Stomach (tissue), 9 donors: ENCODE data around the gene C6orf89. TPM values are rescaled to one million over a fixed set of nuclear protein-coding genes. Genes with fewer than 3 reads are reported as not detected.

ENCODE experiments used
- DNase-seq, 2 donors: peaks; one replicate each; pipeline versions ENCODE4 v3.0.0 to v3.0.0-alpha.2; 2013 to 2019
- H3K27ac ChIP-seq, 5 donors: fragments of 200-600 bp in 4 of 5; sonication (generic) in 4 of 5; one replicate each; pipeline ENCODE4 v1.5.1; 2013 to 2019; ENCODE audit warnings: mild to moderate bottlenecking in 1 of 5, moderate library complexity in 1 of 5
- H3K27me3 ChIP-seq, 3 donors: fragments of 200-600 bp; sonication (generic); one replicate each; pipeline ENCODE4 v1.5.1; 2017 to 2019; ENCODE audit warnings: mixed run types in 1 of 3
- H3K36me3 ChIP-seq, 4 donors: fragments of 200-600 bp; sonication (generic); 1 replicate in 3 of 4; 2 replicates in 1 of 4; pipeline ENCODE4 v1.5.1; 2016 to 2019
- H3K4me1 ChIP-seq, 4 donors: fragments of 200-600 bp; sonication (generic); one replicate each; pipeline ENCODE4 v1.5.1; 2016 to 2019
- H3K4me3 ChIP-seq, 4 donors: fragments of 200-600 bp; sonication (generic) in 3 of 4; one replicate each; pipeline ENCODE4 v1.5.1; 2016 to 2019; ENCODE audit warnings: mild to moderate bottlenecking in 1 of 4
- H3K9me3 ChIP-seq, 4 donors: fragments of 200-600 bp; sonication (generic); one replicate each; pipeline ENCODE4 v1.5.1; 2016 to 2019
- CTCF ChIP-seq, 7 experiments: fragments of 450-650 bp in 4 of 7; fragments of 200-600 bp in 3 of 7; sonication (generic) in 3 of 7; IDR thresholded peaks; one replicate each; pipeline ENCODE4 v1.5.1; 2016 to 2019; ENCODE audit warnings: antibody characterized with exemption in 7 of 7, control low read depth in 2 of 7, mild to moderate bottlenecking in 1 of 7
- EP300 ChIP-seq: sonication (generic); formaldehyde crosslinking; IDR thresholded peaks from one replicate; pipeline ENCODE4 v1.6.1; 2017; ENCODE audit warnings: antibody characterized with exemption
- POLR2A ChIP-seq, 4 donors: fragments of 450-650 bp; IDR thresholded peaks; one replicate each; pipeline ENCODE4 v1.6.1; 2016; ENCODE audit warnings: antibody characterized with exemption in 4 of 4, control low read depth in 2 of 4, mild to moderate bottlenecking in 1 of 4, moderate library complexity in 1 of 4
- POLR2AphosphoS5 ChIP-seq, 3 donors: sonication (generic); formaldehyde crosslinking; IDR thresholded peaks; one replicate each; pipeline ENCODE4 v1.6.1; 2016; ENCODE audit warnings: antibody characterized with exemption in 3 of 3
- WGBS, 5 donors: extraction: QIAGEN DNeasy Blood & Tissue Kit in 3 of 5; methylation state at CpG; one replicate each; pipeline versions ENCODE4 v1.1.5 to v1.1.7; 2013 to 2018; 5-methylcytosine and 5-hydroxymethylcytosine counted together
- intact Hi-C: fragments of 100-400 bp; cut with DNase I; formaldehyde crosslinking; loops from one replicate; pipeline ENCODE4 v1.15.1; 2023; ENCODE audit warnings: low total_unique reads
- polyA plus RNA-seq, 3 donors: library from polyadenylated mRNA; stranded (reverse); fragments of 200-250 nt; gene quantifications; one replicate each; pipeline ENCODE4 v1.2.3, GENCODE V29; 2013
- total RNA-seq, 5 donors: library from RNA; depleted of rRNA; stranded (reverse); fragments of >200 nt; gene quantifications; one replicate each; pipeline versions ENCODE4 v1.1.0 to v1.2.3, GENCODE V29; 2014 to 2016
- donor health status: healthy with polysubstance abuse.
- donor health status: Bipolar disorder and iron deficiency.
- donor health status: healthy.

The C6orf89 gene
- total and polyA plus RNA-seq, 8 donors, result 7.0 to 47.2 (median 25.1) TPM

DNA sequence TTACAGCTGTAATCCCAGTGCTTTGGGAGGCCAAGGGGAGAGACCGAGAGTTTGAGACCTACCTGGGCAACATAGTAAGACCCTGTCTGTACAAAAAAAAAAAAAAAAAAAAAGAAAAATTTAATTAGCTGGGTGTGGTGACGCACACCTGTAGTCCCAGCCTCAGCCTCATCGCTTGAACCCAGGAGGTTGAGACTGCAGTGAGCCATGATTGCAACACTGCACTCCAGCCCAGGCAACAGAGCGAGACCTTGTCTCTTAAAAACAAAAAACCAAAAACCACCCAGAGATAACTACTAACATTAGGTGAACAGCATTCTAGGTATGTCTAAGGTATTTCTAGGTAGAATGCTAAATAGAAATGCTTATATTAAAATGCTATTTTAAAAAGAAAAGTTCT is 47.8 kb downstream of the C6orf89 start:
- no peak for DNase-seq
- H3K36me3 ChIP-seq, result no peaks in the 10 kb centered on the region
- H3K9me3 ChIP-seq, result no peaks in the 10 kb centered on the region
- peaks cover 0 to 10% (median 4%) of the 10 kb centered on the region in 4 donors for H3K4me1 ChIP-seq
- no peak overlapping the region for H3K4me3 ChIP-seq
- intact Hi-C loops, result no loop called here
- 86 to 98% (median 95%) methylated on average over 4 of the region's 4 CpGs for WGBS, 5 donors
- H3K27me3 ChIP-seq, result no peaks in the 10 kb centered on the region
- H3K27ac ChIP-seq, result no peak overlapping the region
- TF ChIP-seq EP300 (no peak), CTCF (IDR thresholded peaks at IDR 0.05) (no peak), POLR2AphosphoS5 (IDR thresholded peaks at IDR 0.05) (no peak), POLR2A (IDR thresholded peaks at IDR 0.05) (no peak)

DNA sequence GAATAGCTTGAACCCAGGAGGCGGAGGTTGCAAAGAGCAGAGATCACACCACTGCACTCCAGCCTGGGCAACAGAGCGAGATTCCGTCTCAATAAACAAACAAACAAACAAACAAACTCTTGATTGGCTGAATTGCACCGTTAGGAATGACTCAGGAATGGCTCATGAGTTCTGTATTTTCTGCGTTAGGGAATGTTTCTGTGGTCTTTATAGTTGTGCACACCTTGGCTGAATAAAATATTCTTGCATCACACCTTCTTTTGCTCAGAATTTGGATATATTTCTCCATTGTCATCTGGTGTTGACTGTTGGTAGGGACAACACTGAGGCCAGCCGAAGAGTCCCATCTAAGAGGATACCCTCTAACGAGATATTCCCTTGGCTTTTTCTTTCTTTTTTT is 49.1 kb downstream of the C6orf89 start:
- H3K4me1 ChIP-seq, result no peaks in the 10 kb centered on the region
- intact Hi-C loops, result no loop called here
- TF ChIP-seq POLR2A (IDR thresholded peaks at IDR 0.05) (no peak), EP300 (no peak), CTCF (IDR thresholded peaks at IDR 0.05) (no peak), POLR2AphosphoS5 (IDR thresholded peaks at IDR 0.05) (no peak)
- no peak overlapping the region for H3K27ac ChIP-seq
- no peaks in the 10 kb centered on the region for H3K36me3 ChIP-seq
- H3K4me3 ChIP-seq, result no peak overlapping the region
- DNase-seq, result no peak
- peaks cover 0 to 6% (median 0%) of the 10 kb centered on the region in 3 donors for H3K27me3 ChIP-seq
- WGBS, 5 donors, result 83 to 89% (median 84%) methylated on average over 7 of the region's 7 CpGs
- H3K9me3 ChIP-seq, result no peaks in the 10 kb centered on the region

GRCh38 chr6:36936824-36937223 is 51.1 kb downstream of the C6orf89 start:
- no peak for DNase-seq
- H3K27me3 ChIP-seq, result peaks cover 0 to 6% (median 0%) of the 10 kb centered on the region in 3 donors
- TF ChIP-seq CTCF (IDR thresholded peaks at IDR 0.05) (no peak), POLR2AphosphoS5 (IDR thresholded peaks at IDR 0.05) (no peak), EP300 (no peak), POLR2A (IDR thresholded peaks at IDR 0.05) (no peak)
- no peaks in the 10 kb centered on the region for H3K4me1 ChIP-seq
- WGBS, 5 donors, result 89 to 93% (median 91%) methylated on average over 5 of the region's 5 CpGs
- no peaks in the 10 kb centered on the region for H3K9me3 ChIP-seq
- H3K27ac ChIP-seq, result no peak overlapping the region
- H3K4me3 ChIP-seq, result no peak overlapping the region
- intact Hi-C loops, result no loop called here
- H3K36me3 ChIP-seq, result no peaks in the 10 kb centered on the region

GRCh38 chr6:36937896-36938295 is 52.1 kb downstream of the C6orf89 start:
- H3K27me3 ChIP-seq, result peaks cover 0 to 6% (median 0%) of the 10 kb centered on the region in 3 donors
- no peaks in the 10 kb centered on the region for H3K9me3 ChIP-seq
- H3K36me3 ChIP-seq, result no peaks in the 10 kb centered on the region
- TF ChIP-seq POLR2AphosphoS5 (IDR thresholded peaks at IDR 0.05) (no peak), POLR2A (IDR thresholded peaks at IDR 0.05) (no peak), CTCF (IDR thresholded peaks at IDR 0.05) (no peak), EP300 (no peak)
- DNase-seq, result no peak
- H3K27ac ChIP-seq, result no peak overlapping the region
- WGBS, 5 donors, result 93 to 96% (median 94%) methylated on average over 6 of the region's 6 CpGs
- intact Hi-C loops, result no loop called here
- no peak overlapping the region for H3K4me3 ChIP-seq
- no peaks in the 10 kb centered on the region for H3K4me1 ChIP-seq
